Activated CD8-positive, alpha-beta memory T cell treated with anti-CD3 and anti-CD28 coated beads for 4 hours (primary cell): ENCODE data around the gene MBNL1.

ENCODE experiments used
- DNase-seq, 2 donors: peaks; one replicate each; pipeline ENCODE4 v3.0.0-alpha.2; 2020; ENCODE audit warnings: low read depth in 2 of 2

MBNL1 gene

GRCh38 chr3:152268555-152269055 lies at the start of gene MBNL1:
MBNL1 (plus strand) TSS chr3:152268929; CDS start chr3:152300194, 31,265 bp downstream.
- peak; percentile 61 to 79 for DNase-seq

- DNase-seq, result no peak
Observed at GRCh38 chr3:152219216-152219615, 49.5 kb upstream of the MBNL1 start.

- no peak for DNase-seq
Observed at GRCh38 chr3:152219769-152220255, 48.9 kb upstream of the MBNL1 start.

GRCh38 chr3:152222327-152222726 lies 46.4 kb upstream of the MBNL1 start:
- no peak for DNase-seq

GRCh38 chr3:152225201-152225600 lies 43.5 kb upstream of the MBNL1 start:
- DNase-seq, result no peak

- no peak for DNase-seq
Observed at GRCh38 chr3:152226176-152226575, 42.6 kb upstream of the MBNL1 start.

- no peak for DNase-seq
Observed at GRCh38 chr3:152227027-152227426, 41.7 kb upstream of the MBNL1 start.

- DNase-seq, result no peak
Observed at GRCh38 chr3:152229692-152230091, 39.0 kb upstream of the MBNL1 start.

- DNase-seq, result no peak
Observed at GRCh38 chr3:152230370-152230769, 38.4 kb upstream of the MBNL1 start.

GRCh38 chr3:152232001-152232400 lies 36.7 kb upstream of the MBNL1 start:
- no peak for DNase-seq

- DNase-seq, result no peak
Observed at GRCh38 chr3:152232679-152233078, 36.0 kb upstream of the MBNL1 start.

- no peak for DNase-seq
Observed at GRCh38 chr3:152234657-152235375, 33.9 kb upstream of the MBNL1 start.

GRCh38 chr3:152235709-152236298 lies 32.9 kb upstream of the MBNL1 start:
- DNase-seq, result no peak

GRCh38 chr3:152236716-152237115 lies 32.0 kb upstream of the MBNL1 start:
- DNase-seq, result no peak

GRCh38 chr3:152241142-152242017 lies 27.3 kb upstream of the MBNL1 start:
- no peak for DNase-seq

GRCh38 chr3:152243301-152243711 lies 25.4 kb upstream of the MBNL1 start:
- no peak for DNase-seq

GRCh38 chr3:152243721-152244516 lies 24.8 kb upstream of the MBNL1 start:
- DNase-seq, result no peak

- DNase-seq, result no peak
Observed at GRCh38 chr3:152244517-152244888, 24.2 kb upstream of the MBNL1 start.

GRCh38 chr3:152245498-152246170 lies 23.1 kb upstream of the MBNL1 start:
- no peak for DNase-seq

GRCh38 chr3:152251916-152252315 lies 16.8 kb upstream of the MBNL1 start:
- no peak for DNase-seq

- DNase-seq, result no peak
Observed at GRCh38 chr3:152252755-152253154, 16.0 kb upstream of the MBNL1 start.
